ENCODE measurements around the gene STK35.

Gene STK35

DNA sequence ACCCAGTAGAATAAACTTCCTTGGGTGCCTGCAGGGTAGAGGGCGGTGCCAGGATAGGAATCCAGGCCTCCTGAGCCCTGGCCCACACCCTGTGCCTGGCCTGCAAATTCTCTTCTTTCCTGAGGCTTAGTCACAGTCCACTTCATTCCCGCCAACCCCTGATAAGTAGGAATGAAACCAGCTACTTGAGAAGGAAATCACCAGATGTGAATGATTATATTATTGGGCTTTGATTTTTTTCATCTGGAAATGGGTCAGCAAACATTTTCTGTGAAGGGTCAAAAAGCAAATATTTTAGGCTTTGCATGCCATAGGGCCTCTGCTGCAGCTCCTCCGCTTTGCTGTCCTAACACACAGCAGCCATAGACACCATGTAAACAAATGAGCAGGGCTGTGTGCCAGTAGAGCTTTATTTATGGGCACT is 50.2 kb downstream of the STK35 start:
- no peak overlapping the region for H3K27ac ChIP-seq

DNA sequence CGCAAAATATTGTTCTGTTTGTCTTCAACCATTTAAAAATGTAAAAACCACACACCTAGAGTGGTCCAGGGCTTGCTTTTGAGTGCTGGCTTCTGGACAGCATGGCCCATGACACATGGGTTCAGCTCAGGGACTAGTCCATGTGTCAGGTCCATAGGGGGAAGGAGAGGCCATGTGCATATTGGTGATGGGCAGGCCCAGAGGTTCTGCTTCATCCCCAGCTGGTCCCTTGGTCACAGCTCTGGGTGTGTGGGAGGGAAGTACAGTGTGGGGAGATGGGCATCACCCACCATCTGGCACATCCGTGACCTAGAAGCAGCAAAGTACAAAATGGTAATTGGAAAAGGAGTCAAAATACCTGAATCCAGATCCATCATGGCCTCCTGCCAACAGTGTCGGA is 50.7 kb downstream of the STK35 start:
- no peak overlapping the region for H3K27ac ChIP-seq
- TF ChIP-seq, protein P1, sequence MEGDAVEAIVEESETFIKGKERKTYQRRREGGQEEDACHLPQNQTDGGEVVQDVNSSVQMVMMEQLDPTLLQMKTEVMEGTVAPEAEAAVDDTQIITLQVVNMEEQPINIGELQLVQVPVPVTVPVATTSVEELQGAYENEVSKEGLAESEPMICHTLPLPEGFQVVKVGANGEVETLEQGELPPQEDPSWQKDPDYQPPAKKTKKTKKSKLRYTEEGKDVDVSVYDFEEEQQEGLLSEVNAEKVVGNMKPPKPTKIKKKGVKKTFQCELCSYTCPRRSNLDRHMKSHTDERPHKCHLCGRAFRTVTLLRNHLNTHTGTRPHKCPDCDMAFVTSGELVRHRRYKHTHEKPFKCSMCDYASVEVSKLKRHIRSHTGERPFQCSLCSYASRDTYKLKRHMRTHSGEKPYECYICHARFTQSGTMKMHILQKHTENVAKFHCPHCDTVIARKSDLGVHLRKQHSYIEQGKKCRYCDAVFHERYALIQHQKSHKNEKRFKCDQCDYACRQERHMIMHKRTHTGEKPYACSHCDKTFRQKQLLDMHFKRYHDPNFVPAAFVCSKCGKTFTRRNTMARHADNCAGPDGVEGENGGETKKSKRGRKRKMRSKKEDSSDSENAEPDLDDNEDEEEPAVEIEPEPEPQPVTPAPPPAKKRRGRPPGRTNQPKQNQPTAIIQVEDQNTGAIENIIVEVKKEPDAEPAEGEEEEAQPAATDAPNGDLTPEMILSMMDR (IDR thresholded peaks at IDR 0.05) = no peak
- TF ChIP-seq ZFX (IDR thresholded peaks at IDR 0.05; ENCODE audit: borderline replicate concordance) = no peak

More for the DNA sequence above, 50.2 kb downstream of the STK35 start:
- TF ChIP-seq, protein P1 (IDR thresholded peaks at IDR 0.05) = no peak
- TF ChIP-seq ZFX (IDR thresholded peaks at IDR 0.05; ENCODE audit: borderline replicate concordance) = no peak

DNA sequence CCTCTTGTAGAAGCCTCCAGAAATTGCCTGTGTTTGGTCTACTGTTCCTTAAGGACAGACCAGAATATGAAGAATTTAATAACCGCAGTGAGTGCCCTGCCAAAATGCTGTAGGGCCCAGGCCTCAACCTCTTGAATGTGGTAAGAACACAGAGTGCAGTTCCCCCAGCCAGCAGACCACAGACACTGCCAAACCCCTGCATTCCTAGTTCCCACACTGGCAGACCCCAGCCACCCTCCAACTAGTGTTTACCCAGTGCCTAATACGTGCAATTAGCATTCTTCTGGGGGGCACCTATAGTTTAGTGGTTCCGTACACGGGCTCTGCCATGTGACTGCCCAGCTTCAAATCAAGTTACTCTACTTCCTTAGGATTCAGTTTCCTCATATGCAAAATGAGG is 51.7 kb downstream of the STK35 start:
- TF ChIP-seq, protein P1 (IDR thresholded peaks at IDR 0.05) = no peak
- no peak for TF ChIP-seq ZFX (IDR thresholded peaks at IDR 0.05; ENCODE audit: borderline replicate concordance)
- H3K27ac ChIP-seq = no peak overlapping the region

DNA sequence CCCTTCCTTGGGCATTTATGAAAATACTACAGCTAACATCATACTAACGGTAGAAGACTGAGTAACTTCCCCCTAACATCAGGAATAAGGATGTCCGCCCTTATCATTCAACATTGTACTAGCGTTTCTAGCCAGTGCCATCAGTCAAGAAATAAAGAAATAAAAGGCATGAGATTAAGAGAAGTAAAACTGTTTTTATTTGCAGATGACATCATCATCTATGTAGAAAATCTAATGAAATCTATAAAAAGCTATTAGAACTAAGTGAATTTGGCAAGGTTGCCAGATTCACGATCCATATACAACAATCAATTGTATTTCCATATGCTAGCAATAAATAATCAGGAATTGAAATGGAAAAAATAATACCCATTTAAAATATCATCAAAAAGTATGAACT is 54.6 kb downstream of the STK35 start:
- no peak overlapping the region for H3K27ac ChIP-seq
- TF ChIP-seq, protein P1 (IDR thresholded peaks at IDR 0.05) = no peak
- no peak for TF ChIP-seq ZFX (IDR thresholded peaks at IDR 0.05; ENCODE audit: borderline replicate concordance)

DNA sequence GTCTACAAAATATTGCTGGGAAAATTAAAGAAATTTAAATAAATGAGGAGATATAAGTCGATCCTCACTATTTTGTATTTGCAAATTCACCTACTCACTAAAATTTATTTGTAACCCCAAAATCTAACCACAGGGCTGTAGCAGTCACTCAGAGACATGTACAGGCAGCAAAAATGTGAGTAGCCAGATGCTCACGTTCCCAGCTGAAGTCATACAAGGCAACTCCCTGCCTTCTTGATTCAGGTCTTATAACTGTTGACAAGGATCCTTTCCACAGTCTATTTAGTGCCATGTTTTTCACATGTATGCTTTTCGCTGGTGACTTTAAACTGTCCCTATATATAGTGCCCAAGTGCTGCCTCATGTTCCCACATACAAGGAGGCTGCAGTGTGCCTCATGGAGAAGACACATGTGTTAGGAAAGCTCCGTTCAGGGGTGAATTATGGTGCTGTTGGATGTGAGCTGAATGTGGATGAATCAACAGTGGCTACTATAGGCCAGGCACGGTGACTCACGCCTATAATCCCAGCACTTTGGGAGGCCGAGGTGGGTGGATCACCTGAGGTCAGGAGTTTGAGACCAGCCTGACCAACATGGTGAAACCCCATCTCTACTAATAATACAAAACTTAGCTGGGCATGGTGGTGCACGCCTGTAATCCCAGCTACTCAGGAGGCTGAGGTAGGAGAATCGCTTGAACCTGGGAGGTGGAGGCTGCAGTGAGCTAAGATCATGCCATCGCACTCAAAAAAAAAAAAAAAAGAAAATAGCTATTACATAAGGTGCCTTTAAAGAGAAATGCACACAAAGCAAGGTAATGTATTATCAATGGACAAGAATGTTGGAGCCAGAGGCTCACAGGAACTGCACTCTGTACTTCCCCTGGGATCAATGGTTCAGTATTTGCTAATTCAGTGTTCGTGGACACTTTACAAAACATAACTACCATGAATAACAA is 55.3 kb downstream of the STK35 start:
- TF ChIP-seq ZFX (IDR thresholded peaks at IDR 0.05; ENCODE audit: borderline replicate concordance) = no peak
- TF ChIP-seq, protein P1 (IDR thresholded peaks at IDR 0.05) = no peak
- no peak overlapping the region for H3K27ac ChIP-seq

DNA sequence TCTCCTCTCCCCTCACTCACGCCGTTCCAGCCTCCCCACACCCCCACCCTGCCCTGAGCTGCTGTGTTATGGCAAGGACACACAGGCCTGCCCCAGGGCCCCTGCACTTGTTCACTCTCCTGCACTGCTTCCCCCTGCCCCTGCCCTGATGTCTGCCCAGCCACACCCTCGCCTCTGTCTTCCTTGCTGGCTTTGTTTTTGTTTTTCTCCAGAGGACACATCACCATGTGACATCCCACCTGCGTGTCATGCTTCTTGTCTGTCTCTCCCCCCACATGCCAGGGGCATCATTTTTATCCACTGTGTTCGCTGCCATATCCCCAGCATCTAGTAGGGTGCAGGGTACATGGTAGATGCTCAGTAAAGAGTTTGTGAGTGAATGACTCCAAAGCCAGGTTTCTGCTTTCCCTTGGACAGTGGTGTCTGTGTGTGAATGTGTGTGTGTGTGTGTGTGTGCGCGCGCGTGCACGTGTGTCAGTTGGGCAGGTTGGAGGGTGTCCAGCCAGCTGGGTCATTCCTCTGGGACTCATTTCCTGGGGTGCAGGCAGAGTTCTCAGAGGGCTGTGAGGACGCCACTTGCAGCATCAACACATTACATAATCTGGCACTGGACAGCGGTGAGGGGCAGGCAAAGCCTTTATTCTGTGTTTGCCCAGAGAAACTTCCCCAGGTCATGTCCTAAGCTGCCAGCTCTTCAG is 60.6 kb downstream of the STK35 start:
- H3K27ac ChIP-seq = no peak overlapping the region
- TF ChIP-seq ZFX (IDR thresholded peaks at IDR 0.05; ENCODE audit: borderline replicate concordance) = no peak
- TF ChIP-seq, protein P1 (IDR thresholded peaks at IDR 0.05) = no peak

DNA sequence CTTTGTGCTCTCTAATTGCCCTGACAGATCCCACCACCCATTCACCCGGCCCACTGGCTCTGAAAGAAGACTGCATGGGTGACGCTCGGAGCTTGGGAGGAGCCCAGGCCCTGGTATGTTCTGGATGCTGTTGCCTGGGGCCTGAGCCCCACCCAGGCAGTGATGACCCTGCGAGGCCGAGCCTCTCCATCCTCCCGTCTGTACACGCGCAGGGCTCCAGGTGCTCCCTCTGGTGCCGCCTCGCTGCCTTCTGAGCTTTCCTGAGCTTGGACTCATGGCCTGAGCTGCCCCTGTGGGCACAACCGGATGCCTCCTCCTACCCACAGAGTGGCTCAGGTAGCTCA is 61.2 kb downstream of the STK35 start:
- TF ChIP-seq, protein P1 (IDR thresholded peaks at IDR 0.05) = no peak
- TF ChIP-seq ZFX (IDR thresholded peaks at IDR 0.05; ENCODE audit: borderline replicate concordance) = no peak
- no peak overlapping the region for H3K27ac ChIP-seq
